HAP-1 (cell line): ENCODE measurements around the gene NOL9.

Experiments
- DNase-seq, 2 experiments: peaks; one replicate each; pipeline ENCODE4 v3.0.0-alpha.2; 2016 to 2020; ENCODE audit warnings: low spot score in 2 of 2
- H3K27me3 ChIP-seq: fragments of 250-450 bp; sonication (Bioruptor Pico); 2 replicates; pipeline ENCODE4 v1.5.1; 2020; ENCODE audit warnings: low read depth, mild to moderate bottlenecking, moderate library complexity
- H3K36me3 ChIP-seq: fragments of 250-450 bp; sonication (Bioruptor Pico); replicated peaks from 2 replicates; pipeline ENCODE4 v1.5.1; 2020; ENCODE audit warnings: mild to moderate bottlenecking
- H3K4me1 ChIP-seq: fragments of 250-450 bp; sonication (Bioruptor Pico); 2 replicates; pipeline ENCODE4 v1.5.1; 2020; ENCODE audit warnings: mild to moderate bottlenecking
- H3K4me3 ChIP-seq: fragments of 250-450 bp; sonication (Bioruptor Pico); 2 replicates; pipeline ENCODE4 v1.5.1; 2020; ENCODE audit warnings: mild to moderate bottlenecking, moderate library complexity
- H3K9me3 ChIP-seq: fragments of 250-450 bp; sonication (Bioruptor Pico); 2 replicates; pipeline ENCODE4 v1.5.1; 2020; ENCODE audit warnings: mild to moderate bottlenecking, moderate library complexity
- in situ Hi-C: fragments of 300-500 bp; cut with MboI; formaldehyde crosslinking; loops from 3 replicates; pipeline ENCODE4 v1.14.3; 2020; ENCODE audit warnings: low sequenced_read_pairs, inconsistent platforms, mixed read lengths

Gene NOL9

DNA sequence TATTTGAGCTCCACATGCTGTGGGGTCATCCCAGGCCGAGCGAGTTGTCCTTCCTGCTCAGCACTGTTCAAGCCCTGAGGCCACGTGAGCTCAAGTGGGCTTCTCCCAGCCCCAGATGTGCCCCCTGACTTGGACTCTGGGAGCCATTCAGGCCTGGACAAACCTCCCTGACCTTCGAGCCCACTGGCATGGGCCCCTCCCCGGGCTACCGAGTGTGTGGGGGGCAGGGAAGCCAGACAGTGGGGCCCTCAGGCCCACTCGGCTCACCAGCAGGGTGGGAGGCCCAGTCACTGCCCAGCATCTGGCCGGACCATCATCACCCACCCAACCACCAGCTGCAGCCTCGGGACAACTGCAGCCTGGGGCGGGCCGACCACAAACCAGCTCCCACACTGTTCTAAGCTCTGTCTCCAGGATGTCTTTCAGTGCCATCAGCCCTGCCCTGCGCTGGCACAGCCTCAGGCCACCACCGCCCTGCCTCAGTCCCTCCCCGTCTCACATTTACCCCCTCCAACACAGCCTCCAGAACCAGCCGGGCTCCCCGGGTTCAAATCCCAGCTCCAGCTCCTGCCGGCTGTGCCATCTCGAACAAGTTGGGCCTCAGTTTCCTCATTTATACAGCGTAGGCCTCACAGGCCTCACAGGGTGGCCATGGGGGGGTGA lies 41.9 kb downstream of the NOL9 start:
- H3K36me3 ChIP-seq: no peaks in the 10 kb centered on the region
- in situ Hi-C loops: no loop called here
- H3K9me3 ChIP-seq: no peaks in the 10 kb centered on the region
- no peaks in the 10 kb centered on the region for H3K4me1 ChIP-seq
- no peak for DNase-seq
- H3K4me3 ChIP-seq: no peak overlapping the region
- H3K27me3 ChIP-seq: no peaks in the 10 kb centered on the region

DNA sequence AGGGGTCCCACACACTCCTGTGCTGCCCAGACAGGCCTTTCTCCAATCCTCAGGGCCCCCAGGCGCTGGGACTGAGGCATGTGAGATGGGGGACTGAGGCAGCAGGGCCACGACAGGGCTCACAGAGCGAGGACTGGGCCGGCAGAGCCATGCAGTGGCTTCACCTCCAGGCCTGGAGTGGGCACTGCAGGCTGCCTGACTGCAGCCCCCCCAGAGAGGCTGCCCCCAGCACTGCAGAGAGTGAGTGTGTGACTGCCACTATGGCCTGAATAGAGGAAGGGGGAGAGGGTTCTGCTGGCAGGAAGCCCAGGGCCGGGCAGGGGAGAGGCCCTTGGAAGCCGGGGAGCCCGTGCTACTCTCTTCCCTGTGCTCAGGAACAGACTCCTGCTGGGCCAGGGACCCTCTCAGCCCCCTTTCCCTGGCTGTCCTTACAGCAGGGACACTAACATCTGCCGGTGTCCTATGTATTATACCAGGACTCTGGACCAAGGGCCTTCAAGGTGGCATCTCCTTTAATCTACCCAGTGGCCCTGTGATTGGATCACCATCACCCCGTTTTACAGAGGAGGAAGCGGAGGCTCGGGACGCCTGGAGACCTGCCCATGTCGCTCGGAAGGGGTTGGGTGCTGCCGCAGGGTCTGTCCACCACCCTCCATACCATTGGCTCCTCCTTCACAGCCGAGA lies 42.6 kb downstream of the NOL9 start:
- Histone ChIP-seq H3K27me3 (no peaks in the 10 kb centered on the region), H3K4me3 (no peak overlapping the region), H3K9me3 (no peaks in the 10 kb centered on the region), H3K4me1 (no peaks in the 10 kb centered on the region), H3K36me3 (no peaks in the 10 kb centered on the region)
- in situ Hi-C loops: no loop called here
- peak in 1 of 2 experiments; percentile 6 for DNase-seq

DNA sequence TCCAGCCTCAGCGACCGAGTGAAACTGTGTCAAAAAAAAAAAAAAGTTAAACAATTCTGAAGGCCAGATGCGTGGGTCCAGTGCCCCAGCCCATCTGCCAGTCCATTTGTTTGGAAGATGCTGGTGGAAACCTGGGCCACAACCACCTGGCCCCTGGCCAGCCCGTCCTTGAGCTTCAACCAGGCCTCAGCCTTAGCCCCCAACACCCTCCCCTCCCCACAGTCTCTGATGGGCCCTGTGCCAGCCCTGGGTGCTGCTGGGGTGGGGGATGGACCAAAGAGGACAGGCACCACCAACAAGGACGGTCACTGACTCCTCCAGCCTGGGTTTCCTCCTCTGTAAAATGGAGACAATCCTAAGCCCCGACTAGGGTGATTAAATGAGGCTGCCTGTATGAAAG lies 43.3 kb downstream of the NOL9 start:
- H3K4me1 ChIP-seq: no peaks in the 10 kb centered on the region
- H3K9me3 ChIP-seq: no peaks in the 10 kb centered on the region
- no peak overlapping the region for H3K4me3 ChIP-seq
- in situ Hi-C loops: no loop called here
- no peak for DNase-seq
- no peaks in the 10 kb centered on the region for H3K27me3 ChIP-seq
- H3K36me3 ChIP-seq: no peaks in the 10 kb centered on the region

DNA sequence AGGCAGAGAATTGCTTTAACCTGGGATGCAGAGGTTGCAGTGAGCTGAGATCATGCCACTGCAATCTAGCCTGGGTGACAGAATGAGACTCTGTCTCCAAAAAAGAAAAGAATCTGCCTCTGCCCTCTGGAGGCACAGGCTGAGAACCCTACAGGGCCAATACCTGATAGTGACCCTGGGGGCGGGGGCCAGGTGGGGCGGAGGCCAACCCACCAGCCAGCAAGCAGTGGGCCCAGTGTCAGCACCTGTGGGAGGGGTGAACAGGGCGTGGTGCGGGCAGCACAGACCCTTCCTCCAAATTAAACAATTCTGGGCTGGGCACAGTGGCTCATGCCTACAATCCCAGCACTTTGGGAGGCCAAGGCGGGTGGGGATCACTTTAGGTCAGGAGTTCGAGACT lies 43.8 kb downstream of the NOL9 start:
- in situ Hi-C loops: no loop called here
- Histone ChIP-seq H3K4me1 (no peaks in the 10 kb centered on the region), H3K4me3 (no peak overlapping the region), H3K36me3 (no peaks in the 10 kb centered on the region), H3K27me3 (no peaks in the 10 kb centered on the region), H3K9me3 (no peaks in the 10 kb centered on the region)
- no peak for DNase-seq

DNA sequence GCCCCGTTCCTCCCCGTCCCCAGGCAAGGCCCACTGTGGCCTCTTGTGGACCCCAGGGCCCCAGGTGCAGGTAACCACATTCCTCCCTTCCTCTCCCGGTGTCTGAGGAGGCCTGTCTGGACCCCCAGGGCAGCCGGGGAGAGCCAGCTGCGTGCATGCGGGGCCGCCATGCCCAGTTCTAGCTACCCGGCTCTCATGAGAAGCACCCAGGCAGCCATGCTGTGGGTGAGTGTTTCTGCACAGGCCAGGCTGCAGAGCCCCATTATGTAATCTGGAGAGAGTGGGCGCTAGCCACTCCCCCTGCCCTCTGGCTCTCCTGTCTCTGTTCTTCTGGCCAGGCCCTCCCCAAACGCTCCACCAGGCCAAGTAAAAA lies 44.4 kb downstream of the NOL9 start:
- no peaks in the 10 kb centered on the region for H3K36me3 ChIP-seq
- no peak overlapping the region for H3K4me3 ChIP-seq
- H3K9me3 ChIP-seq: no peaks in the 10 kb centered on the region
- in situ Hi-C loops: no loop called here
- no peaks in the 10 kb centered on the region for H3K27me3 ChIP-seq
- H3K4me1 ChIP-seq: no peaks in the 10 kb centered on the region
- no peak for DNase-seq

DNA sequence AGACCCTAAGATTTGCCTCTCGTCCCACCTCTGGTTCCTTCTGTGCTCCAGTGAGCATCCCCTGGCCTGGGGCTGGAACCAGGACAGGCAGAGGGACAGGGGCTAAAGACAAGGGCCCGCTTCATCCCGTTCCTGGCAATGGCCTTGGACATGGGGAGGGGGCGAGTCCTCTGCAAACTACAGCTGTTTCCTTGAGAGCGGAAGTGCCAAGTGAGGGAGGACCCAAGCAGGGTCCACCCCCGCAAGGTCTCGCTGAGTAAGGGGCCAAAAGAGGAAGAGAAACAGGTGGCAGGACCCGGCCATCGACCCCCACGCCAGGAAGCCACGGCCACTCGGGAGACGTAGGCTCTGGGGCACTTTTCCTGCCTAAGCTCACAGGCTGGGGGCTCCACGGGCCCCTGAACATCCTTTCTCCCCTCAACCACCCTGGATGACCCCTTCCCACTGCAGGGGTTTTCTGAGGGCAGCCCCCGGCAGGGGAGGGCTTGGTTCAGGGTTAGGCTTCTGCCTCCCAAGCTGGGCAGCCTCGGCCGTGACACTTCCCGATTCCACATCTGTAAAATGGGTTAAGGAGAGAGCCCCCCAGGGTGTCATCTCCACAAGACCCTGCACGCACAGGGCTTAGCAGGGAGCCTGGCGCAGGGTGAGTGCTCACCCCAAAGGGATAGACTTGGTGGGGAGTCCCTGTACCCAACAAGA lies 44.9 kb downstream of the NOL9 start:
- no peak for DNase-seq

DNA sequence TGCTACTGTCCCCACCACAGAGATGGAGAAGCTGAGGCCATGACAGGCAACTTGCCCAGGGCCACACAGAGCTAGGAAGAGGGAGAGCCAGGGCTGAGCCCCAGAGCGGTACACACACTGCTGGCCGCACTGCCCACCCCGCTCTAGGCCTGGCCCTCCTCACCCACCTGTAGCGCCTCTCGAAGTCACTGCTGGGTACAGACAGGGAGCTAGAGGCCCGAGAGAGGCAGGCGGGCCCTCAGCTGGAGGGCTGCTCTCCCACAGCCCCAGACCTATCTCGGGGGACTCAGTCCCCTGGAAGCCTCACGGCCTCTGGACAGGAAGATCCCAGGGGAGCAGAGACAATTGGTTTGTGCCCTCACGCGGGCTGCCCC lies 45.5 kb downstream of the NOL9 start:
- Histone ChIP-seq H3K4me3 (no peak overlapping the region), H3K27me3 (no peaks in the 10 kb centered on the region), H3K9me3 (no peaks in the 10 kb centered on the region), H3K4me1 (no peaks in the 10 kb centered on the region), H3K36me3 (no peaks in the 10 kb centered on the region)
- no peak for DNase-seq
- in situ Hi-C loops: no loop called here

More for the DNA sequence above, 44.9 kb downstream of the NOL9 start:
- no peak overlapping the region for H3K4me3 ChIP-seq
- H3K9me3 ChIP-seq: no peaks in the 10 kb centered on the region
- no peaks in the 10 kb centered on the region for H3K27me3 ChIP-seq
- H3K36me3 ChIP-seq: no peaks in the 10 kb centered on the region
- no peaks in the 10 kb centered on the region for H3K4me1 ChIP-seq
- in situ Hi-C loops: no loop called here

DNA sequence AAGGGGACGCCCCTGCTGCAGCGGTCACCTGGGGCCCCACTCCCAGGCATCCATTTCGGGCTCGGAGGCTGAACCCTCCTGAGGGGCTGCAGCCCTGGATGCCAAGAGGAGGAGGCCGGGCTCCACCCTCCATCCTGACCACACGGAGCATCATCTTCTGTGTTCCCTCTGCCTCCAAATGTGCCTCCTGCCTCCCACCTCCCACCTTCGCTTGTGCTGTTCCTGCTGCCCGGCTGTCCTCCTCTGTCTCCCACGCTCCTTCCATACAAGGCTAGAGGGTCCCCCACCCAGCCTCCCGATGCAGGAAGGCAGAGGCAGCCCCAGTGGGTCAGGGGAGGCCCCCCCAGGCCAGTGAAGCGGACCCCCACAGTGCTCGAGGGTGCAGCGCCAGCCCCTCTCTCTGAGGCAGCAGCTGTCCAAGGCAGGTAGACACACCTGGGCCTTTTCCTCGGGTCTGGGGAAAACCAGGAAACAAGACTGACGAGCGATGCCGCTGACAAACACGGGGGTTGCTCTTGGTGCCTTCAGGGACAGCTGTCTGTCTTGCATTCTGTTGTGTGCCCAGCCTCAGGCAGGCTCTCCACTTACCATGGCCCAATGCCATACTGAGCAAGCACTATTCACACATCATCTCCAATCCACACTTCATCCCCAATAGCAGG lies 46.0 kb downstream of the NOL9 start:
- H3K27me3 ChIP-seq: no peaks in the 10 kb centered on the region
- H3K36me3 ChIP-seq: no peaks in the 10 kb centered on the region
- no peaks in the 10 kb centered on the region for H3K4me1 ChIP-seq
- no peak overlapping the region for H3K4me3 ChIP-seq
- H3K9me3 ChIP-seq: no peaks in the 10 kb centered on the region
- no peak for DNase-seq
- in situ Hi-C loops: no loop called here

DNA sequence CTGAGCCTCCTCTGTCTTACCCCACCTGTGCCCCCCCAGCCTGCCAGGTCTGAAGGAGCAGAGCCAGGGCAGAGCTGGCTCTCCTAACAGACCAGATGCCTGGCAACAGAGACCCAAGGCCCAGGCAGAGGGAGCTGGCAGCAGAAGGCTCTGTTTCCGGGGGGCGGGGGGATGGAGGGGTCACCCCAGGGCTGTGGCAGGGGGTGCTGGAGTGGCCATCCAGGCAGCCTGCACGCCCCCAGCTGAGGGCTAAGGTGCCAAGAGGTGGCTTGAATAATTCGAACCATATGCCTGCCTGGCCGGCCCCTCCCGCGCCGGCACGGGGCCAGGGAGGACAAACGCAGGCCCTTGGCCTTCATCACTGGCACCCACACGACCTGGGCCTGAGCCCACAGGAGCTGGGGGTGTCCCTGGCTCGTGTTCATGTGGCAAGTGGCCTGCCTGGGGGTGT lies 46.8 kb downstream of the NOL9 start:
- Histone ChIP-seq H3K36me3 (no peaks in the 10 kb centered on the region), H3K4me1 (no peaks in the 10 kb centered on the region), H3K9me3 (no peaks in the 10 kb centered on the region), H3K27me3 (no peaks in the 10 kb centered on the region), H3K4me3 (no peak overlapping the region)
- no peak for DNase-seq
- in situ Hi-C loops: no loop called here

DNA sequence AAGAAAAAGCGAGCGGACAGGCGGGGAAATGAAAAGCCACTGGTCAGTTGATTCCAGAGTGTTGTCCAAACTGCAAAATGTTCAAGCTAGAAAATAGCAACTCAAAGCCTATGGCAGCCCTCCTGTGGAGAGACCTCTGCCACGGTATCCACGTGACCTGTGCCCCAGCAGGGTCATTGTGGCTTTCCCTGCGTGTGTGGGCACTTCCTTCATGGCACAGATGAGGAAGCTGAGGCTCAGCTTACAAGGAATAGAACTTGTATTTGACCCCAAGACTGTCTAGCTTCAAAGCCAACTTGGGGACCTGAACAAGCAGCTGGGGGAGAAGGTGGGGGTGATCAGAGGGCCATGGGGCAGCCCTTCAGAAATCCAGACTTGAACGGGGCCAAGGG lies 47.3 kb downstream of the NOL9 start:
- Histone ChIP-seq H3K27me3 (no peaks in the 10 kb centered on the region), H3K9me3 (no peaks in the 10 kb centered on the region), H3K4me3 (no peak overlapping the region), H3K36me3 (no peaks in the 10 kb centered on the region), H3K4me1 (no peaks in the 10 kb centered on the region)
- no peak for DNase-seq
- in situ Hi-C loops: no loop called here

DNA sequence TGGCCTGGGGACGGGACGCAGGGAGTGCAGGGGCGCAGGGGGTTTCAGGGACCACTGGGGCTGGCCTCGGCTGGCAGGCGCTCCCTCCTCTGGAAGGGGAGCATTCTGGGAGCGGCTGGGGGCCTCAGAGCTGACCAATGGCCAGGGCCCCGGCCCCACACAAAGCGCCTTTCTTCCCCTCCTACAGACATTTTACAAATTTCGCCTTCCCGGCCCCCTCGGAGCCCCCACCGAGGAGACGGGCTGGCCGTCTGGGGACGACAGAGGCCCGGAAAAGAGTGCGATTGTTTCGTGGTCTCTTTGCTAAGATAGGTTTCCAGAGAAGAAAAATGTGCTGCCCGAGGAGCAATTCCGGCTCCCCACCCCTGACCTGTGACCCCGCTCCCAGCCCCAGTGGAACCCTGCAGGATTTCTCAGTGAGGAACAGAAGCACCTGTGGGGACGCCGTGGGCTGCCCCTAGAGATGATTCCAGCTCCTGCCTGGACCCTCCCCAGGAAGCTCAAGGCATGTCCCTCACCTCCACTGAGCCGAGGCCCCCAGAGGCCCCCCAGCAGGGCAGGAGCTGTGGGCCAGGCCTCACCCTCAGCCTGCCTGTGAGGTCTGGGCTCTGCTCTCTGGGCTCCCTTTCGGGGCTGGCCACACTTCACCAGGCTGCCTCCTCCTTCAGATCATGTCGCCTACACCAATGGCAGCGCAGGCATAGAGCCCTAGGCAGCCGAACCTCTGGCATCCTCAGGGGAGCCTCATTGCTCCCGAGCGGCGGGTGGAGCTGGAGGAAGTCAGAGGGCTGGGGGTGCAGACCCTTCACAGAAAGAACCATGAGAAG lies 47.9 kb downstream of the NOL9 start:
- Histone ChIP-seq H3K9me3 (no peaks in the 10 kb centered on the region), H3K27me3 (no peaks in the 10 kb centered on the region), H3K4me3 (no peak overlapping the region), H3K4me1 (no peaks in the 10 kb centered on the region), H3K36me3 (no peaks in the 10 kb centered on the region)
- DNase-seq: no peak
- in situ Hi-C loops: no loop called here

DNA sequence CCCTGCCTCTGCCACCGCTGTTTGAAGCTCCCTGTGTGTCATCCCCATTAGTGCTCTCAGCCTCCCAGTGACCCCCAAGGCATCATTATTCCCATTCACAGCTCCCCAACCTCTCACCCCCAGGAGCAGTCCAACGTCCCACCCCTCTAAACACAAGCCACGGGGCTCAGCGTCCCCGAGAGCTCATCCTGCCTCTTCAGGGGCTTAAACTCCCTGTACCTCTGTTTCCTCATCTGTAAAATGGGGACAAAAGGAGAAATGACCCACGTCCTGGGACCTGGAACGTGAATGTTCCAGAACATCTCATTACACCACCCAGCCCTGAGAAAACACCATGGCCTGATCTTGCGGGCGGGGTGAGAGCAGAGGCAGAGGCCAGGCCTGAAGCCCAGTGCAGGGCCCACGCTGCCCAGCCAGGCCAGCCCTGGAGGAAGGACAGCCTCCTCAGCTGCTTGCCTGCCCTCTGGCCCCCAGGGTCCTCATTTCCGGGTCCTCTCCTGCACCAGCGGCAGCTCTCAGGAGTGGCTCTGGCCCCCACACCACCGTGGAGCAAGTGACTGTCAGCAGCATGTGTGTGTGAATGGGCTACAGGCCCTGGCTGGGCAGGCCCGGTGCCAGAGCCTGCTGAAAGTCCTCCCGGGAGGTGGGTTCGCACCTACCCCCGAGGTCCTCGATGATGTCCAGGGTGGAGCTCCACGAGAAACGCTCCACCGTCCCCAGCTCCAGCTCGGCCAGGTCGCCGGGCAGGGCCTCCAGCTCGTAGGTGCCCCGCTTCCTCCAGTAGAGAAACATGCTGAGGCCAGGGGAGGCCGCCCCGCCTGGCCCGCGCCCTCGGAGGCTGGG lies 48.7 kb downstream of the NOL9 start:
- H3K4me3 ChIP-seq: no peak overlapping the region

DNA sequence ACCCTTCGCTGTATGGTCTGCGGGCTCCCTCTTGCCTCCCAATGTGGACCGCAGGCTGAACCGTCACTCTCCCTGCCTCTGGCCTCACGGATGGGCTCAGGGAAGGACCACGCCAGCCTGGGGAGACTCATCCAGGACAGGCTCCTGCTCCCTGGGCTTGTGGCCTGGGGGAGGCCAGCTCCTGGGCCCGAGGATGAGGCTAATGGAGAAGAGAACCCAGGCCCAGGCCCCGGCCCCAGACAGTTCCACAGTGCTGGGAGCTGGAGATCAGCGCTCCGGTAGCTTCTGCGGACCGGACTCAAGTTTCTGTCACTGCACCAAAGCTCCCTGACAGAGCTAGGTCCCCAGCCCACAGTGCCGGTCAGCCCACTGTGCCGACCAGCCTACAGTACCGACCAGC lies 49.4 kb downstream of the NOL9 start:
- Histone ChIP-seq H3K27me3 (no peaks in the 10 kb centered on the region), H3K9me3 (no peaks in the 10 kb centered on the region), H3K36me3 (no peaks in the 10 kb centered on the region), H3K4me3 (no peak overlapping the region), H3K4me1 (no peaks in the 10 kb centered on the region)
- in situ Hi-C loops: no loop called here
- DNase-seq: no peak

More for the DNA sequence above, 48.7 kb downstream of the NOL9 start:
- DNase-seq: no peak
- H3K9me3 ChIP-seq: no peaks in the 10 kb centered on the region
- H3K27me3 ChIP-seq: no peaks in the 10 kb centered on the region
- in situ Hi-C loops: no loop called here
- no peaks in the 10 kb centered on the region for H3K4me1 ChIP-seq
- H3K36me3 ChIP-seq: no peaks in the 10 kb centered on the region
